Endothelial cell of umbilical vein (primary cell): Measurements from ENCODE around the gene DEDD. TPM values are rescaled to one million over a fixed set of nuclear protein-coding genes. Genes with fewer than 3 reads are reported as not detected.

Experiments
- BruUV-seq: library from RNA; stranded (reverse); fragments of 400-500 nt; replicated peaks from 2 replicates; lab custom pipeline; 2021; lab: Mats Ljungman, UMichigan
- CTCF ChIA-PET: fragments of 300-600, 350-600 bp; sonication (Branson Sonifier 250); formaldehyde crosslinking; loops from one replicate; lab custom pipeline; 2021; ENCODE audit warnings: antibody characterized with exemption, inconsistent platforms; lab: Charles Lee
- POLR2A ChIA-PET: fragments of 300-600, 350-600 bp; sonication (Branson Sonifier 250); formaldehyde crosslinking; loops from one replicate; lab custom pipeline; 2021; ENCODE audit warnings: antibody characterized with exemption, inconsistent platforms; lab: Charles Lee
- DNase-seq: peaks from one replicate; pipeline ENCODE4 v3.0.0-alpha.2; 2011; ENCODE audit warnings: low read depth, low spot score
- FAIRE-seq: peaks from 2 replicates; lab custom pipeline; 2011; peaks lifted over from hg19 to GRCh38; lab: Jason Lieb, UNC
- H2AFZ ChIP-seq: 2 replicates; pipeline ENCODE4 v1.6.0; 2012; ENCODE audit warnings: low read depth, low read length, control low read depth, inconsistent platforms
- H3K27ac ChIP-seq: 2 replicates; pipeline ENCODE4 v1.5.1; 2011; ENCODE audit warnings: low read depth, mild to moderate bottlenecking, control low read depth, low read length, moderate library complexity; ENCODE audit not compliant: insufficient read depth
- H3K27me3 ChIP-seq, 2 experiments: 2 replicates each; pipeline versions ENCODE4 v1.6.0 to v1.6.1; 2011; ENCODE audit warnings: low read length in 2 of 2, mixed read lengths in 1 of 2; ENCODE audit not compliant: control insufficient read depth in 2 of 2, insufficient read depth in 2 of 2
- H3K36me3 ChIP-seq, 2 experiments: 2 replicates in 1 of 2; 3 replicates in 1 of 2; pipeline ENCODE4 v1.5.1; 2011; ENCODE audit warnings: low read length in 2 of 2, mild to moderate bottlenecking in 1 of 2, moderate library complexity in 1 of 2; ENCODE audit not compliant: control insufficient read depth in 2 of 2, insufficient read depth in 2 of 2; ENCODE audit errors: extremely low read depth in 1 of 2
- H3K4me1 ChIP-seq: 3 replicates; pipeline ENCODE4 v1.5.1; 2011; ENCODE audit warnings: mild to moderate bottlenecking, low read length; ENCODE audit not compliant: control insufficient read depth, insufficient read depth; ENCODE audit errors: extremely low read depth
- H3K4me2 ChIP-seq: 2 replicates; pipeline ENCODE4 v1.6.1; 2011; ENCODE audit warnings: low read length, control low read depth, mixed read lengths; ENCODE audit not compliant: insufficient read depth
- H3K4me3 ChIP-seq, 3 experiments: fragments of 200-600 bp in 1 of 3; sonication (generic), shearing (Covaris generic) in 1 of 3; replicated peaks in 1 of 3; 2 replicates each; pipeline ENCODE4 v1.5.1; 2011 to 2016; ENCODE audit warnings: control low read depth in 3 of 3, low read length in 3 of 3, mild to moderate bottlenecking in 2 of 3, inconsistent platforms in 1 of 3, low read depth in 1 of 3, moderate library complexity in 1 of 3; ENCODE audit not compliant: insufficient read depth in 1 of 3
- H3K79me2 ChIP-seq: 2 replicates; pipeline ENCODE4 v1.6.0; 2012; ENCODE audit warnings: low read length, inconsistent platforms; ENCODE audit not compliant: control insufficient read depth, insufficient read depth
- H3K9ac ChIP-seq: replicated peaks from 2 replicates; pipeline ENCODE3; 2011; ENCODE audit warnings: low read length, control low read depth; ENCODE audit not compliant: insufficient read depth; ENCODE audit errors: extremely low read depth
- H3K9me1 ChIP-seq: replicated peaks from 3 replicates; pipeline ENCODE4 v1.6.0; 2011; ENCODE audit warnings: mild to moderate bottlenecking, low read length; ENCODE audit not compliant: control insufficient read depth, insufficient read depth; ENCODE audit errors: extremely low read depth
- H3K9me3 ChIP-seq: replicated peaks from 2 replicates; pipeline ENCODE4 v1.5.1; 2012; ENCODE audit warnings: low read length, inconsistent platforms; ENCODE audit not compliant: control insufficient read depth, insufficient read depth
- H4K20me1 ChIP-seq: replicated peaks from 2 replicates; pipeline ENCODE3; 2011; ENCODE audit warnings: mild to moderate bottlenecking, low read length; ENCODE audit not compliant: control insufficient read depth, insufficient read depth; ENCODE audit errors: extremely low read depth
- EZH2 ChIP-seq: IDR thresholded peaks from 2 replicates; pipeline ENCODE4 v1.6.1; 2012; ENCODE audit warnings: borderline replicate concordance, low read depth, mild to moderate bottlenecking, moderate library complexity, low read length, inconsistent platforms; ENCODE audit not compliant: severe bottlenecking
- FOS ChIP-seq: IDR thresholded peaks from 2 replicates; pipeline ENCODE4 v1.6.1; 2011; ENCODE audit warnings: mild to moderate bottlenecking, low read length, moderate library complexity, borderline replicate concordance; ENCODE audit not compliant: insufficient read depth
- GATA2 ChIP-seq: IDR thresholded peaks from 2 replicates; pipeline ENCODE4 v1.7.0; 2011; ENCODE audit warnings: low read depth, mild to moderate bottlenecking, moderate library complexity, mixed read lengths, low read length; ENCODE audit not compliant: insufficient read length, insufficient read depth
- JUN ChIP-seq: IDR thresholded peaks from 2 replicates; pipeline ENCODE4 v1.6.1; 2011; ENCODE audit warnings: borderline replicate concordance, low read depth; ENCODE audit not compliant: insufficient read length, insufficient read depth
- MYC ChIP-seq: IDR thresholded peaks from one replicate; pipeline ENCODE4 v1.6.1; 2011; ENCODE audit warnings: mild to moderate bottlenecking, low read depth, low read length
- POLR2A ChIP-seq: IDR thresholded peaks from 2 replicates; pipeline ENCODE4 v1.6.1; 2012; ENCODE audit warnings: low read depth, mild to moderate bottlenecking, control low read depth, low read length
- POLR2AphosphoS5 ChIP-seq: IDR thresholded peaks from 2 replicates; pipeline ENCODE4 v1.6.1; 2012; ENCODE audit warnings: low read depth, mild to moderate bottlenecking, control low read depth, low read length, moderate library complexity; ENCODE audit not compliant: insufficient read depth
- dilution Hi-C: fragments of 300-500 bp; cut with MboI; formaldehyde crosslinking; loops from one replicate; pipeline ENCODE4 v1.15.0; 2019; ENCODE audit warnings: low sequenced_read_pairs; ENCODE audit not compliant: extremely low pct_ligation_motif_present
- intact Hi-C: fragments of 100-400 bp; cut with micrococcal nuclease; formaldehyde crosslinking; loops from one replicate; pipeline ENCODE4 v1.10.0; 2022
- polyA plus RNA-seq, 4 experiments: library from polyadenylated mRNA; depleted of rRNA in 3 of 4; stranded (reverse) in 3 of 4; unstranded in 1 of 4; fragments of >200 nt; gene quantifications; 2 replicates each; pipeline versions ENCODE4 v1.2.1 to v1.2.3, GENCODE V29; 2011 to 2012; ENCODE audit warnings: missing spikeins in 1 of 4
- total RNA-seq: library from RNA; stranded (reverse); gene quantifications from 2 replicates; pipeline ENCODE4 v1.2.3, GENCODE V29; 2021
- TF ChIP-seq, protein P1 (sequence below), 2 donors: IDR thresholded peaks; 1 replicate in 1 of 2; 2 replicates in 1 of 2; pipeline ENCODE4 v1.5.1; 2011; ENCODE audit warnings: low read length in 2 of 2, mild to moderate bottlenecking in 2 of 2, moderate library complexity in 2 of 2, control low read depth in 1 of 2, inconsistent platforms in 1 of 2, low read depth in 1 of 2; ENCODE audit not compliant: insufficient read depth in 1 of 2; ENCODE audit errors: extremely low read depth in 1 of 2
- TF ChIP-seq, protein P2 (sequence below): IDR thresholded peaks from 2 replicates; pipeline ENCODE4 v1.6.1; 2011; ENCODE audit not compliant: insufficient read depth, insufficient read length

The DEDD gene
- total and polyA plus RNA-seq, 2 donors (not counting 3 experiments of a cell fraction or from before 2014, with no cell fraction given): 50.2 to 78.3 TPM

DNA sequence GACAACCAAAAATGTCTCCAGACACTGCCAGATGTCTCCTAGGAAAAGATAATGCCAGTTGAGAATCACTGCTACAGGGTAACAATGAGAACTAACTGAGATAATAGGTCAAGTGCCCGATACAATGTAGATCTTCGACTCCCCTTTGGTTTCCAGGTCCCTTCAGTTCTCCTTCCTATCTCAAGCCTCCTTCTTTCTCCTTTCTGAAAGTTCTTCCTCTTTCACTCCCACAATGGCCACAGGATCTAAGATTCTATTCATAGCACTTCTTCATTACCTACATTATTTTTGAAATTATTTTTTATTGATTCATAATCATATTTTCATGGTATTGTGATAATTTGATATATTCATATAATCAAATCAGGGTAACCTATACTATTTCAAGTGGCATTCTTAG is 20.9 kb downstream of the DEDD start:
- BruUV-seq: no TSS peak
- FAIRE-seq (no peak), DNase-seq (no peak)
- no peaks in the 10 kb centered on the region for H3K36me3 ChIP-seq
- TF ChIP-seq, protein P1, sequence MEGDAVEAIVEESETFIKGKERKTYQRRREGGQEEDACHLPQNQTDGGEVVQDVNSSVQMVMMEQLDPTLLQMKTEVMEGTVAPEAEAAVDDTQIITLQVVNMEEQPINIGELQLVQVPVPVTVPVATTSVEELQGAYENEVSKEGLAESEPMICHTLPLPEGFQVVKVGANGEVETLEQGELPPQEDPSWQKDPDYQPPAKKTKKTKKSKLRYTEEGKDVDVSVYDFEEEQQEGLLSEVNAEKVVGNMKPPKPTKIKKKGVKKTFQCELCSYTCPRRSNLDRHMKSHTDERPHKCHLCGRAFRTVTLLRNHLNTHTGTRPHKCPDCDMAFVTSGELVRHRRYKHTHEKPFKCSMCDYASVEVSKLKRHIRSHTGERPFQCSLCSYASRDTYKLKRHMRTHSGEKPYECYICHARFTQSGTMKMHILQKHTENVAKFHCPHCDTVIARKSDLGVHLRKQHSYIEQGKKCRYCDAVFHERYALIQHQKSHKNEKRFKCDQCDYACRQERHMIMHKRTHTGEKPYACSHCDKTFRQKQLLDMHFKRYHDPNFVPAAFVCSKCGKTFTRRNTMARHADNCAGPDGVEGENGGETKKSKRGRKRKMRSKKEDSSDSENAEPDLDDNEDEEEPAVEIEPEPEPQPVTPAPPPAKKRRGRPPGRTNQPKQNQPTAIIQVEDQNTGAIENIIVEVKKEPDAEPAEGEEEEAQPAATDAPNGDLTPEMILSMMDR (IDR thresholded peaks at IDR 0.05; ENCODE audit: extremely low read depth in 1 of 2, insufficient read depth in 1 of 2, low read depth in 1 of 2, low read length in 2 of 2): no peak
- TF ChIP-seq JUN: no peak
- no peak for TF ChIP-seq FOS
- TF ChIP-seq POLR2A: no peak
- no peak for TF ChIP-seq MYC
- no peak for TF ChIP-seq POLR2AphosphoS5
- TF ChIP-seq, protein P2, sequence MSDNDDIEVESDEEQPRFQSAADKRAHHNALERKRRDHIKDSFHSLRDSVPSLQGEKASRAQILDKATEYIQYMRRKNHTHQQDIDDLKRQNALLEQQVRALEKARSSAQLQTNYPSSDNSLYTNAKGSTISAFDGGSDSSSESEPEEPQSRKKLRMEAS: no peak
- TF ChIP-seq GATA2: no peak
- TF ChIP-seq EZH2: no peak
- no peaks in the 10 kb centered on the region for H3K27me3 ChIP-seq
- no peak overlapping the region for H3K27ac ChIP-seq
- H3K9ac ChIP-seq: no peak overlapping the region
- H3K79me2 ChIP-seq: peaks cover 94% of the 10 kb centered on the region
- intact Hi-C loops: no loop called here
- H3K9me3 ChIP-seq: no peaks in the 10 kb centered on the region
- H3K4me3 ChIP-seq: no peak overlapping the region
- no peaks in the 10 kb centered on the region for H4K20me1 ChIP-seq
- H3K4me2 ChIP-seq: no peak overlapping the region
- dilution Hi-C loops: no loop called here
- H3K9me1 ChIP-seq: no peaks in the 10 kb centered on the region
- CTCF ChIA-PET: interaction anchor here (1.0 to 2.0 kb wide), 3 partner anchors 12 to 115 kb away, joined by 5 to 9 read pairs (median 5); no protein-coding TSS in a partner anchor
- POLR2A ChIA-PET: no interaction called here
- H2AFZ ChIP-seq: no peak overlapping the region
- peaks cover 34% of the 10 kb centered on the region for H3K4me1 ChIP-seq
